Vagina (tissue), 2 donors: ENCODE measurements around the gene REG1A.

ENCODE experiments used
- POLR2A ChIP-seq, 2 donors: fragments of 450-650 bp; IDR thresholded peaks; one replicate each; pipeline ENCODE4 v1.6.1; 2017; ENCODE audit warnings: antibody characterized with exemption in 2 of 2, mild to moderate bottlenecking in 2 of 2, moderate library complexity in 2 of 2
- POLR2AphosphoS5 ChIP-seq, 2 donors: sonication (generic); formaldehyde crosslinking; IDR thresholded peaks; one replicate each; pipeline ENCODE4 v1.9.0; 2017; ENCODE audit warnings: antibody characterized with exemption in 2 of 2, mild to moderate bottlenecking in 2 of 2, low read depth in 1 of 2; ENCODE audit not compliant: insufficient read depth in 1 of 2
- TF ChIP-seq, protein P1 (sequence below), 3 experiments: fragments of 450-650 bp in 2 of 3; fragments of 200-600 bp in 1 of 3; sonication (generic) in 1 of 3; IDR thresholded peaks; one replicate each; pipeline ENCODE4 v1.5.1; 2017 to 2019; ENCODE audit warnings: antibody characterized with exemption in 3 of 3, mild to moderate bottlenecking in 2 of 3, moderate library complexity in 2 of 3

DNA sequence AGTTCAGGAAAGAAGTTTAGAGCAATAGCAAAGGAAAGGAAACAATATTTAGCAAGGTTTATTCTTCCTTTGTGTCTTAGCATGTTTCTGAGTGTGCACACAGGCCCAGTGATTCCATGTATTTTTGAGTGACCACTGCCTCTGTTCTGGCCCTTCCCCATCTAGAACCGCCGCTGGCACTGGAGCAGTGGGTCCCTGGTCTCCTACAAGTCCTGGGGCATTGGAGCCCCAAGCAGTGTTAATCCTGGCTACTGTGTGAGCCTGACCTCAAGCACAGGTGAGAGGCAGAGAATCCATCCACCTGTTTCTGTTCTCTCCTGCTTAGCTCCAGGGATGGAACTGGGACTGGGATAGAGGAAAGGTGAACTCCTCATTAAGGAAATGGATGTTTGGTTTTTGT lies 2.4 kb downstream of the REG1A start:
- TF ChIP-seq, protein P1, sequence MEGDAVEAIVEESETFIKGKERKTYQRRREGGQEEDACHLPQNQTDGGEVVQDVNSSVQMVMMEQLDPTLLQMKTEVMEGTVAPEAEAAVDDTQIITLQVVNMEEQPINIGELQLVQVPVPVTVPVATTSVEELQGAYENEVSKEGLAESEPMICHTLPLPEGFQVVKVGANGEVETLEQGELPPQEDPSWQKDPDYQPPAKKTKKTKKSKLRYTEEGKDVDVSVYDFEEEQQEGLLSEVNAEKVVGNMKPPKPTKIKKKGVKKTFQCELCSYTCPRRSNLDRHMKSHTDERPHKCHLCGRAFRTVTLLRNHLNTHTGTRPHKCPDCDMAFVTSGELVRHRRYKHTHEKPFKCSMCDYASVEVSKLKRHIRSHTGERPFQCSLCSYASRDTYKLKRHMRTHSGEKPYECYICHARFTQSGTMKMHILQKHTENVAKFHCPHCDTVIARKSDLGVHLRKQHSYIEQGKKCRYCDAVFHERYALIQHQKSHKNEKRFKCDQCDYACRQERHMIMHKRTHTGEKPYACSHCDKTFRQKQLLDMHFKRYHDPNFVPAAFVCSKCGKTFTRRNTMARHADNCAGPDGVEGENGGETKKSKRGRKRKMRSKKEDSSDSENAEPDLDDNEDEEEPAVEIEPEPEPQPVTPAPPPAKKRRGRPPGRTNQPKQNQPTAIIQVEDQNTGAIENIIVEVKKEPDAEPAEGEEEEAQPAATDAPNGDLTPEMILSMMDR (IDR thresholded peaks at IDR 0.05), result no peak
- no peak for TF ChIP-seq POLR2AphosphoS5 (IDR thresholded peaks at IDR 0.05; ENCODE audit: insufficient read depth in 1 of 2, low read depth in 1 of 2)
- no peak for TF ChIP-seq POLR2A (IDR thresholded peaks at IDR 0.05)
